Fibroblast of pulmonary artery (primary cell): Measurements from ENCODE around the gene CCL22.
A peak's percentile ranks its signal among the peaks of the same experiment; 100 is the strongest.
"Not testable (repeated sequence)": the region's sequence is repeated elsewhere in the genome, so short reads cannot be mapped to it uniquely, and the experiment has no call there.

Experiments
- DNase-seq: peaks from one replicate; pipeline ENCODE4 v3.0.0-alpha.2; 2010; ENCODE audit warnings: low read depth
- H3K4me3 ChIP-seq: replicated peaks from 2 replicates; pipeline ENCODE4 v1.5.1; 2011; ENCODE audit warnings: low read depth, mild to moderate bottlenecking, control low read depth, low read length, moderate library complexity
- TF ChIP-seq, protein P1 (sequence below): IDR thresholded peaks from 2 replicates; pipeline ENCODE4 v1.5.1; 2011; ENCODE audit warnings: mild to moderate bottlenecking, control low read depth, low read length, inconsistent platforms; ENCODE audit errors: missing control alignments

The CCL22 gene

DNA sequence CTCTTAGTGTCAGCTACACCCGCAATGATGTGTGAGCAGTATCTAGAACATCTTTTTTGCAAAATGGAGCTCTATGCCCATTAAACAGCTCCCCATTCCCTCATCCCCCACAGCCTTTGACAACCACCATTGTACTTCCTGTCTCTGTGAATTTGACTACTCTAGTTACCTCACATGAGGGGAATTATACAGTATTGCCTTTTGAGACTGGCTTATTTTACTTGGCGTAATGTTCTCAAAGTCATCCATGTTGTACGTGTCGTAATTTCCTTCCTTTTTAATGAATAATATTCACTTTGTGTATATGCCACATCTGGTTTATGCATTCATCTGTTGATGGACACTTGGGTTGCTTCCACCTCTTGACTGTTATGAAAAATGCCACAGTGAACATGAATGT is 23.2 kb upstream of the CCL22 start:
- peak; percentile 36 for DNase-seq
- TF ChIP-seq, protein P1, sequence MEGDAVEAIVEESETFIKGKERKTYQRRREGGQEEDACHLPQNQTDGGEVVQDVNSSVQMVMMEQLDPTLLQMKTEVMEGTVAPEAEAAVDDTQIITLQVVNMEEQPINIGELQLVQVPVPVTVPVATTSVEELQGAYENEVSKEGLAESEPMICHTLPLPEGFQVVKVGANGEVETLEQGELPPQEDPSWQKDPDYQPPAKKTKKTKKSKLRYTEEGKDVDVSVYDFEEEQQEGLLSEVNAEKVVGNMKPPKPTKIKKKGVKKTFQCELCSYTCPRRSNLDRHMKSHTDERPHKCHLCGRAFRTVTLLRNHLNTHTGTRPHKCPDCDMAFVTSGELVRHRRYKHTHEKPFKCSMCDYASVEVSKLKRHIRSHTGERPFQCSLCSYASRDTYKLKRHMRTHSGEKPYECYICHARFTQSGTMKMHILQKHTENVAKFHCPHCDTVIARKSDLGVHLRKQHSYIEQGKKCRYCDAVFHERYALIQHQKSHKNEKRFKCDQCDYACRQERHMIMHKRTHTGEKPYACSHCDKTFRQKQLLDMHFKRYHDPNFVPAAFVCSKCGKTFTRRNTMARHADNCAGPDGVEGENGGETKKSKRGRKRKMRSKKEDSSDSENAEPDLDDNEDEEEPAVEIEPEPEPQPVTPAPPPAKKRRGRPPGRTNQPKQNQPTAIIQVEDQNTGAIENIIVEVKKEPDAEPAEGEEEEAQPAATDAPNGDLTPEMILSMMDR, result no peak
- no peak overlapping the region for H3K4me3 ChIP-seq

DNA sequence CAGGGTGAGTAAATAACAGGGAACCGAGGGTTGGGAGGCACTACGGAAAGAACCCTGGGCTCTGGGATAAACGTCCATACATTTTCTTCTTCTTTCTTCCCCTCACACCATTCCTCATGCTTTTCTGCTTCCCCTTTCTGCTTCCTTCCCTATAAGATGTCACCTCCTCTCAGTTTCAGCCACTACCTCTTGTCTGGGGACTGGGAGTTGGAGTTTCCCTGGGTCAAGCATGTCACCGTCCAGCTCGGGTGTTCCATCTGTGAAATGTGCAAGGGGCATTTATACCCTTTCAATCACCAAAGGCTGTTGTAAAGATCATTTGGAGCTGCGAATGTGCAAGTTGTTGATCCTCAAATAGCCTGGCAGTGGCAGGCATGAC is 17.5 kb upstream of the CCL22 start:
- no peak for DNase-seq
- H3K4me3 ChIP-seq, result no peak overlapping the region

DNA sequence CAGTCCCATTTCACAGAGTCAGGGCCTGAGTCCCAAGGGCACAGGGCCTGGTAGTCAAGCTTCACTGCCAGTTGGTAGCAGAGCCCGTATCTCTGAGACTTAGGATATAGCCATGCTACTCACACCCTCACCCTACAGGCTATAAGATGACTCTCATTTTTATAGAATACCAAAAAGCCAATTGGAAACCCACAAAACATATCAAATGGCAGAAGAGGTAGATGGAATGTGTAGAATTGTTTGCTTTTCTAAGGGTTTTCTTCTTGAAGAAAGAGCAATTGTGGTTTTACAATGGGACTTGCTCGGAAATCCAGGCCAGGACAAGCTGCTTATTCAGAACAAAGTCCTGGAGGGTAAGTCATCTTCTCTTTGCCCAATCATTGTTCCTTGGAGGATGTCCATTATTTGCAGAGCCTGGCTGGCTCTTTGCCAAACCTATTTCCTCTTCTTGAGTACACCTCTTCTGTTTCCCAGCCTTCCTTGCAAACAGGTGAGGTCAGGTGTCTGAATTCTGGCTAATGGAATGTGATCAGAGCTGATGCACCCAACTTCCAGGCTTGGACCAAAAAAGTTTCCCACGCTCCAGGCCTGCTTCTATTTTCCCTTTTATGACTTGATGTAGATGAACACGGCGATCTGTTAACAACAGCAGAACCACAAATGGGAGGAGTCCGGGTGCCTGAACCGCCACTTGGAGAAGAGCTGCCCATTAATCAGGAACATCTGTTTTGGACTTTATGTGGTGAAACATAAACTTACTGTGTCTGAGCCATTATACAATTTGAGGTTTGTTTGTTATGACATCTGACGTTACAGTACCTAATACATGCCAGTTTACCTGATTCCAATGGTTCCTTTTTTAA is 16.9 kb upstream of the CCL22 start:
- H3K4me3 ChIP-seq, result no peak overlapping the region
- DNase-seq, result peak; percentile 61
- TF ChIP-seq, protein P1, result no peak

More for the DNA sequence above, 17.5 kb upstream of the CCL22 start:
- TF ChIP-seq, protein P1, result no peak

DNA sequence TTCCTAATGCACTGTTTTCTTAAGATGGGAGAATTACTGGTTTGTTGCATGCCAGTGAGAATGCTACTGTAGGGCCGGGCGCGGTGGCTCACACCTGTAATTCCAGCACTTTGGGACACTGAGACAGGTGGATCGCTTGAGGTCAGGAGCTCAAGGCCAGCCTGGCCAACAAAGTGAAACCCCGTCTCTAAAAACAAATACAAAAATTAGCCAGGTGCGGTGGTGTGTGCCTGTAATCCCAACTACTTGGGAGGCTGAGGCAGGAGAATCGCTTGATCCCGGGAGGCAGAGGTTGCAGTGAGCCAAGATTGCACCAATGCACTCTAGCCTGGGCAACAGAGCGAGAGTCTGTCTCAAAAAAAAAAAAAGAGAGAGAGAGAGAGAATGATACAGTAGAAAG is 16.0 kb upstream of the CCL22 start:
- H3K4me3 ChIP-seq, DNase-seq: not testable (repeated sequence)

DNA sequence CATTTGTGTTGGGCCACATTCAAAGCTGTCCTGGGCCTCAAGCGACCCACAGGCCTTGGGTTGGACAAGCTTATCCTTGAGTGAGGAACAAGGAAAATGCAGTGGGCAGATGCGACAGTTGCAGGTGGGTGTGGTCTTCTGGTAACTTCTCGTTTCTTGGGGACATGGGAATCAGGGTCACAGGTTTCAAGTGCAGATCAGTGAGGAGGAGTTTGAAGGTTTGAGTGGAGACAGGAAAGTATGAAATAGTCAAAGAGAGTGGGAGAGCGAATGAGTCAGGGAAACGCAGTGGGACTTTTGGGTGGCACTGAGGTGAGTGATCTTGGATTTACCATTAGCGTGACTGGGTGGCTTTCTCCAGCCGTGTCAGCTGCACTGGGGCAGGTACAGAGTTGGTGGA is 15.4 kb upstream of the CCL22 start:
- H3K4me3 ChIP-seq, result no peak overlapping the region
- DNase-seq, result no peak
- TF ChIP-seq, protein P1, result no peak

DNA sequence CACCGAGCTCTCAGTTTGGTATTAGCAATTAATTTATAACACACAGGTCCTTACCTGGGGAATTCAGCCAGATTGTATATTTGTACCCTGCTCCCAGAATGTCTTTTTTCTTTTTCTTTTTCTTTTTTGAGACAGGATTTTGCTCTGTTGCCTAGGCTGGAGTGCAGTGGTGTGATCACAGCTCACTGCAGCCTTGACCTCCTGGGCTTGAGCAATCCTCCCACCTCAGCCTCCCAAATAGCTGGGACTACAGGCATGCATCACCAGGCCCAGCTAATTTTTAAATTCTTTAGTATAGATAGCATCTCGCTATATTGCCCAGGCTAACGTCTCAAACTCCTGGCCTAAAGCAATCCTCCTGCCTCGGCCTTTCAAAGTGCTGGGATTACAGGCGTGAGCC is 14.5 kb upstream of the CCL22 start:
- not testable (repeated sequence) for H3K4me3 ChIP-seq, DNase-seq

DNA sequence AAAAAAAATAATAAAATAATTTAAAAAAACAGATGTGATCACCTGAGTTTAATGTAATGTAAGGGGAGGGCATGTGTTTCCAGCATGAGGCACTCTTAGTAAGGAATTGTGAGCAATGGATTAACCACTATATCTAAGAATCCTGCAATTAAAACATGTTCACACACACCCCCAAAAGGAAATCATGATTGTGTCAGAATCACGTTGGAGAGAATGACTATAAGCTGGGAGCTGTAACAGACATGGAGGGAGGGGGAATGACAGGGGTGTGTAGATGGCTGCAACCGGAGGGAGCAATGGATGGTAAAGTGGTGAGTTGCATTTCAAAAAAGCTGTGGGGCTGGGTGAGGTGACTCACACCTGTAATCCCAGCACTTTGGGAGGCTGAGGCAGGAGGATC is 13.6 kb upstream of the CCL22 start:
- H3K4me3 ChIP-seq, result no peak overlapping the region
- TF ChIP-seq, protein P1, result no peak
- no peak for DNase-seq

DNA sequence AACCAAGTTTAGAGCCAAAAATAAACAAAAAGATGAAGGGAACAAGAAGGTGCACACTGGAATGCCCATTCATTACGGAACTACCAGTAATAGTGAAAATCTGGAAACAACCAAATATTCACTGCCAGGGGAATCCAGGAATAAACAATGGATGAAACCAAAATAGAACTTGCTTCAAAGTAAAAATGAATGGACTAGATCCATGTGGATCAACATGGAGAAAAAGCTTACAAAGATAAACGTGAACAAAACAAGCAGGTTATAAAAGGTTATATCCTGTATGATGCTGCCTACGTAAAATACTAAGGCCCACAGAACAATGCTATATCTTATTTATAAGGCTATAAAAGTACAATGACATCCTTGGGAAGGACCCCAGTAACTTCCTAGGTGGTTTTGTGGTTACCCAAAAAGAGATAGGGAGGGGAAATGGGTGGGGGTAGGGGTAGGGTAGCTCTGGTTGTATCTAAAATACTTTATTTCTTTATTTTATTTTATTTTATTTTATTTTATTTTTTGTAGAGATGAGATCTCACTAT is 12.8 kb upstream of the CCL22 start:
- H3K4me3 ChIP-seq, result no peak overlapping the region
- no peak for DNase-seq
- TF ChIP-seq, protein P1, result no peak
